Heart right ventricle (tissue), 16 donors: ENCODE results near the gene F10. TPM values are rescaled to one million over a fixed set of nuclear protein-coding genes. Genes with fewer than 3 reads are reported as not detected.
"Not testable (repeated sequence)": the region's sequence is repeated elsewhere in the genome, so short reads cannot be mapped to it uniquely, and the experiment has no call there.

Source experiments
- ATAC-seq, 8 donors: fragments of 200-7000 bp; cut with Tn5 transposase; one replicate each; pipeline ENCODE4 v1.9.1; 2020; ENCODE audit warnings: mild to moderate bottlenecking in 8 of 8, moderate library complexity in 8 of 8, moderate number of reproducible peaks in 1 of 8
- DNase-seq, 2 donors: peaks; one replicate each; pipeline ENCODE4 v3.0.0-alpha.2; 2020
- H3K27ac ChIP-seq, 10 donors: fragments of 200-600 bp; sonication (generic) in 2 of 10; one replicate each; pipeline versions ENCODE4 v1.5.0 to v1.8.0; 2020 to 2022; ENCODE audit warnings: mild to moderate bottlenecking in 3 of 10
- H3K27me3 ChIP-seq, 7 donors: fragments of 200-600 bp; one replicate each; pipeline ENCODE4 v1.8.0; 2021 to 2022; ENCODE audit warnings: mild to moderate bottlenecking in 2 of 7
- H3K36me3 ChIP-seq, 9 donors: fragments of 200-600 bp; sonication (generic) in 1 of 9; one replicate each; pipeline versions ENCODE4 v1.5.0 to v1.8.0; 2020 to 2022; ENCODE audit warnings: mild to moderate bottlenecking in 2 of 9
- H3K4me1 ChIP-seq, 9 donors: fragments of 200-600 bp; sonication (generic) in 1 of 9; one replicate each; pipeline versions ENCODE4 v1.5.0 to v1.8.0; 2020 to 2022; ENCODE audit warnings: mild to moderate bottlenecking in 4 of 9
- H3K4me3 ChIP-seq, 10 donors: fragments of 200-600 bp; sonication (generic) in 2 of 10; one replicate each; pipeline versions ENCODE4 v1.5.0 to v1.8.0; 2020 to 2022; ENCODE audit warnings: mild to moderate bottlenecking in 7 of 10, moderate library complexity in 2 of 10
- H3K9me3 ChIP-seq, 11 donors: fragments of 200-600 bp in 10 of 11; sonication (generic) in 2 of 11; one replicate each; pipeline versions ENCODE4 v1.5.0 to v1.8.0; 2013 to 2022; ENCODE audit warnings: mild to moderate bottlenecking in 2 of 11, control low read depth in 1 of 11, moderate library complexity in 1 of 11
- CTCF ChIP-seq, 9 donors: fragments of 200-600 bp; sonication (generic) in 2 of 9; IDR thresholded peaks; one replicate each; pipeline versions ENCODE4 v1.5.0 to v1.8.0; 2021 to 2022; ENCODE audit warnings: antibody characterized with exemption in 9 of 9, mild to moderate bottlenecking in 5 of 9, moderate library complexity in 1 of 9
- WGBS, 2 donors: extraction: QIAGEN DNeasy Blood & Tissue Kit; methylation state at CpG; one replicate each; pipeline ENCODE4 v1.1.7; 2013; ENCODE audit warnings: inconsistent platforms in 1 of 2; 5-methylcytosine and 5-hydroxymethylcytosine counted together
- intact Hi-C, 10 donors: fragments of 100-400 bp; cut with DNase I; formaldehyde crosslinking; loops; one replicate each; pipeline versions ENCODE4 v1.11.1 to v1.14.2; 2022
- polyA plus RNA-seq, 2 donors: library from polyadenylated mRNA; stranded (reverse); fragments of 200-250 nt; gene quantifications; one replicate each; pipeline ENCODE4 v1.2.3, GENCODE V29; 2013
- total RNA-seq, 10 donors: library from RNA; stranded (reverse); fragmentation: NEBNext Ultra II Directional in 3 of 10; extraction: Animal tissue kit (Norgen Biotek cat#: 25700) in 3 of 10; gene quantifications; one replicate each; pipeline versions ENCODE4 v1.2.1 to v1.2.4, GENCODE V29; 2021 to 2023
- donor health status: Arrhythmogenic right ventricular cardiomyopathy.
- donor health status: ischemic (EF 13 %, LVEDD 7.1; RV severe dilation, severe dysfunction).
- donor health status: healthy with polysubstance abuse.
- donor health status: DM: no; HTN: yes; CAD: no.
- donor health status: DM: no; HTN: no; CAD: no.
- donor health status: ischemic (EF 25% LVEDD 6.9; RV normal size, moderate dysfunction).
- donor health status: ischemic (EF 25% LVEDD 5.7; RV mildly dilated, moderate dysfunction).
- donor health status: healthy.
- donor health status: DM: yes; HTN: yes; CAD: no.
- donor health status: Ischemic cardiomyopathy.
- donor health status: ischemic (EF 35%, LVEDD 5.7; RV mildly dilated, moderate dysfunction).
- donor health status: nonischemic (EF 11% LVEDD 7.7; RV severe dilation, severe dysfunction).
- donor health status: DM: yes; HTN: yes; CAD: no.
- donor health status: PGD.
- donor health status: ischemic (EF 29% LVEDD 5.4; RV normal size, mild dysfunction).
- donor health status: nonischemic (EF 23%, LVEDD 6.1; RV moderate dilation, normal function).

The F10 gene
- total and polyA plus RNA-seq, 12 donors, result 1.7 to 15.1 (median 6.3) TPM

GRCh38 chr13:113106711-113107351 is 15.8 kb upstream of the F10 start:
- H3K27ac ChIP-seq, result no peak overlapping the region
- H3K4me1 ChIP-seq, result peaks cover 6 to 19% (median 12%) of the 10 kb centered on the region in 9 donors
- H3K27me3 ChIP-seq, result peaks cover 17 to 29% (median 21%) of the 10 kb centered on the region in 7 donors
- ATAC-seq (no peak), DNase-seq (no peak)
- 65 to 80% methylated on average over 21 to 25 of the region's 25 CpGs for WGBS, 2 donors
- H3K36me3 ChIP-seq, result no peaks in the 10 kb centered on the region
- intact Hi-C loops, result no loop called here
- no peak overlapping the region for H3K4me3 ChIP-seq
- no peaks in the 10 kb centered on the region for H3K9me3 ChIP-seq
- TF ChIP-seq CTCF (IDR thresholded peaks at IDR 0.05), result no peak

DNA sequence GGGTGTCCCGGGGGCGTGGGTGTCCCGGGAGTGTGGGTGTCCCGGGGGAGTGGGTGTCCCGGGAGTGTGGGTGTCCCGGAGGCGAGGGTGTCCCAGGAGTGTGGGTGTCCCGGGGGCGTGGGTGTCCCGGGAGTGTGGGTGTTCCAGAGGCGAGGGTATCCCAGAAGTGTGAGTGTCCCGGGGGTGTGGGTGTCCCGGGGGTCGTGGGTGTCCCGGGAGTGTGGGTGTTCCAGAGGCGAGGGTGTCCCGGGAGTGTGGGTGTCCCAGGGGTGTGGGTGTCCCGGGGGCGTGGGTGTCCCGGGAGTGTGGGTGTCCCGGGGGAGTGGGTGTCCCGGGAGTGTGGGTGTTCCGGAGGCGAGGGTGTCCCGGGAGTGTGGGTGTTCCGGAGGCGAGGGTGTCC is 14.1 kb upstream of the F10 start:
- DNase-seq, ATAC-seq, H3K27ac ChIP-seq, H3K36me3 ChIP-seq, H3K4me3 ChIP-seq, intact Hi-C loops, H3K9me3 ChIP-seq: not testable (repeated sequence)
- peaks cover 17 to 29% (median 21%) of the 10 kb centered on the region in 7 donors for H3K27me3 ChIP-seq
- WGBS, 2 donors, result 96 to 100% methylated on average over 14 to 27 of the region's 27 CpGs
- H3K4me1 ChIP-seq, result peaks cover 6 to 19% (median 12%) of the 10 kb centered on the region in 9 donors

- Histone ChIP-seq H3K36me3 (no peaks in the 10 kb centered on the region), H3K4me1 (peaks cover 6 to 19% (median 12%) of the 10 kb centered on the region in 9 donors), H3K27ac (no peak overlapping the region), H3K27me3 (peaks cover 17 to 25% (median 21%) of the 10 kb centered on the region in 7 donors), H3K4me3 (peak overlapping the region in 8 of 10 donors; percentile 45 to 60 (median 52)), H3K9me3 (no peaks in the 10 kb centered on the region)
- TF ChIP-seq CTCF (IDR thresholded peaks at IDR 0.05), result no peak
- ATAC-seq (peak in 3 of 8 donors; percentile 21 to 29 (median 28)), DNase-seq (no peak)
- intact Hi-C loops, result no loop called here
- 26 to 28% methylated on average over 62 to 73 of the region's 73 CpGs for WGBS, 2 donors
Observed at GRCh38 chr13:113109151-113110047, 13.2 kb upstream of the F10 start.

GRCh38 chr13:113110048-113110851 is 12.3 kb upstream of the F10 start:
- peak; percentile 37 to 59 (median 48) for ATAC-seq
- intact Hi-C loops, result no loop called here
- WGBS, 2 donors, result 1 to 2% methylated on average over 92 to 99 of the region's 99 CpGs
- H3K27ac ChIP-seq, result no peak overlapping the region
- TF ChIP-seq CTCF (IDR thresholded peaks at IDR 0.05), result no peak
- H3K4me3 ChIP-seq, result peak overlapping the region; percentile 26 to 60 (median 50)
- no peaks in the 10 kb centered on the region for H3K36me3 ChIP-seq
- peaks cover 6 to 19% (median 12%) of the 10 kb centered on the region in 9 donors for H3K4me1 ChIP-seq
- DNase-seq, result no peak
- no peaks in the 10 kb centered on the region for H3K9me3 ChIP-seq
- peaks cover 17 to 25% (median 21%) of the 10 kb centered on the region in 7 donors for H3K27me3 ChIP-seq
